OCI-LY7 (cell line): ENCODE results near the gene TMEM260. TPM values are rescaled to one million over a fixed set of nuclear protein-coding genes. Genes with fewer than 3 reads are reported as not detected.

ENCODE experiments used
- BruUV-seq: library from RNA; stranded (reverse); fragments of 400-500 nt; replicated peaks from 2 replicates; lab custom pipeline; 2021; lab: Mats Ljungman, UMichigan
- CTCF ChIA-PET: fragments of 300-600 bp; sonication (Branson Sonifier 250); formaldehyde crosslinking; loops from one replicate; lab custom pipeline; 2022; ENCODE audit warnings: antibody characterized with exemption; ENCODE audit not compliant: unreplicated experiment; lab: Charles Lee
- POLR2A ChIA-PET: fragments of 300-600 bp; sonication (Branson Sonifier 250); formaldehyde crosslinking; loops from one replicate; lab custom pipeline; 2022; ENCODE audit warnings: antibody characterized with exemption; lab: Charles Lee
- DNase-seq: peaks from one replicate; pipeline ENCODE4 v3.0.0-alpha.2; 2015; ENCODE audit warnings: low spot score
- H2AFZ ChIP-seq: fragments of 200-600 bp; sonication (generic), shearing (Covaris generic); 2 replicates; pipeline ENCODE4 v1.6.1; 2014; ENCODE audit warnings: mild to moderate bottlenecking, antibody characterized with exemption, low read length, moderate library complexity
- H3K27ac ChIP-seq: fragments of 200-600 bp; sonication (generic); 2 replicates; pipeline ENCODE4 v1.5.1; 2014; ENCODE audit warnings: mixed run types, low read depth, mild to moderate bottlenecking, moderate library complexity, low read length, inconsistent platforms; ENCODE audit not compliant: poor library complexity, severe bottlenecking
- H3K36me3 ChIP-seq: fragments of 200-600 bp; sonication (generic); 2 replicates; pipeline ENCODE4 v1.6.1; 2014; ENCODE audit warnings: mild to moderate bottlenecking, antibody characterized with exemption, low read length, moderate library complexity, mixed read lengths; ENCODE audit not compliant: insufficient read depth
- H3K4me1 ChIP-seq: fragments of 200-600 bp; sonication (generic); 2 replicates; pipeline ENCODE4 v1.5.1; 2014; ENCODE audit warnings: mild to moderate bottlenecking, low read length; ENCODE audit not compliant: insufficient read depth, poor library complexity, severe bottlenecking
- H3K4me2 ChIP-seq: fragments of 200-600 bp; sonication (generic); 2 replicates; pipeline ENCODE4 v1.6.1; 2014; ENCODE audit warnings: mild to moderate bottlenecking, low read length
- H3K4me3 ChIP-seq: fragments of 200-600 bp; sonication (generic); 2 replicates; pipeline ENCODE4 v1.5.1; 2014; ENCODE audit warnings: mild to moderate bottlenecking, low read depth, low read length; ENCODE audit not compliant: poor library complexity, severe bottlenecking
- H3K79me2 ChIP-seq: fragments of 200-600 bp; sonication (generic); 2 replicates; pipeline ENCODE4 v1.6.1; 2016; ENCODE audit warnings: low read depth, mild to moderate bottlenecking, low read length, moderate library complexity, mixed read lengths; ENCODE audit not compliant: insufficient read depth
- H3K9me2 ChIP-seq: fragments of 200-600 bp; sonication (generic); 2 replicates; pipeline ENCODE4 v1.6.1; 2016; ENCODE audit warnings: mild to moderate bottlenecking, low read length, mixed read lengths; ENCODE audit not compliant: insufficient read depth
- H3K9me3 ChIP-seq: fragments of 200-600 bp; sonication (generic); 2 replicates; pipeline ENCODE4 v1.6.1; 2014; ENCODE audit warnings: mild to moderate bottlenecking, mixed run types, low read length, mixed read lengths
- H4K20me1 ChIP-seq: fragments of 200-600 bp; sonication (generic); 2 replicates; pipeline ENCODE4 v1.6.1; 2014; ENCODE audit warnings: mild to moderate bottlenecking, antibody characterized with exemption, low read length, moderate library complexity, mixed read lengths; ENCODE audit not compliant: insufficient read depth
- EZH2phosphoT487 ChIP-seq: fragments of 200-600 bp; sonication (generic); IDR thresholded peaks from 2 replicates; pipeline ENCODE4 v1.6.1; 2018; ENCODE audit warnings: low read depth, borderline replicate concordance, mild to moderate bottlenecking, mixed run types, antibody characterized with exemption, low read length, moderate library complexity, mixed read lengths
- intact Hi-C: fragments of 100-400 bp; cut with micrococcal nuclease; formaldehyde crosslinking; loops from one replicate; pipeline ENCODE4 v1.10.0; 2022; ENCODE audit not compliant: unreplicated experiment
- total RNA-seq, 2 experiments: library from RNA; depleted of rRNA in 1 of 2; stranded (reverse); fragments of >200 nt in 1 of 2; shearing (Covaris generic) in 1 of 2; gene quantifications; 2 replicates each; pipeline ENCODE4 v1.2.3, GENCODE V29; 2014 to 2022
- TF ChIP-seq, protein P1 (sequence below): fragments of 200-600 bp; sonication (generic); conservative IDR thresholded peaks from 2 replicates; pipeline ENCODE4 v1.5.1; 2014; ENCODE audit warnings: mild to moderate bottlenecking, antibody characterized with exemption, low read length, moderate library complexity, mixed read lengths

TMEM260 gene
- total RNA-seq, 2 experiments from 2014 or later, result 12.4 to 20.1 TPM

DNA sequence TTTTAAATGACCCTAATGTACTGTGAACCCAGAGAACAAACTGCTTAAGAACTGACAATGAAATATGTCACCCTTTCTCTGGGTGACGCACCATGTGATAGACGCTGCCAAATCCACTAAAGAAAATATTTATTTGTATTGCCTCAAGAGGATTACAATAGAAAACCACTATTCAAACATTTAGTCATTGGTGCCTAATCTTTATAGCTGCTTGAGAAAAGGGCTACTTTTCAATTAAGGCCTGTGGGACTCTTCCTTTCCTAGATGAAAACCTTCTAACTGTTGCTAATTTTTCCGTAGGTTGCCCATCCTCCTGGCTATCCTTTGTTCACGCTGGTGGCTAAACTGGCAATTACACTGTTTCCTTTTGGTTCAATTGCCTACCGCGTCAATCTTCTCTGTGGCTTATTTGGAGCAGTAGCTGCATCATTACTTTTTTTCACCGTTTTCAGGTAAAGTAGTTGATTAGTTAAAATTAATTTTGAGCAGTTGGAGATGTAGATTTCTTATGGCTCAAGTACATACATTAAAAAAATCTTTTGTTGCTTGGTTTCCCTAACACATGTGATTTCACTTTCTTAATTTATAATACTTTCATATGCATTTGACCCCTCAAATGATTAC lies 6.0 kb downstream of the TMEM260 start:
- TF ChIP-seq EZH2phosphoT487, result no peak
- TF ChIP-seq, protein P1, sequence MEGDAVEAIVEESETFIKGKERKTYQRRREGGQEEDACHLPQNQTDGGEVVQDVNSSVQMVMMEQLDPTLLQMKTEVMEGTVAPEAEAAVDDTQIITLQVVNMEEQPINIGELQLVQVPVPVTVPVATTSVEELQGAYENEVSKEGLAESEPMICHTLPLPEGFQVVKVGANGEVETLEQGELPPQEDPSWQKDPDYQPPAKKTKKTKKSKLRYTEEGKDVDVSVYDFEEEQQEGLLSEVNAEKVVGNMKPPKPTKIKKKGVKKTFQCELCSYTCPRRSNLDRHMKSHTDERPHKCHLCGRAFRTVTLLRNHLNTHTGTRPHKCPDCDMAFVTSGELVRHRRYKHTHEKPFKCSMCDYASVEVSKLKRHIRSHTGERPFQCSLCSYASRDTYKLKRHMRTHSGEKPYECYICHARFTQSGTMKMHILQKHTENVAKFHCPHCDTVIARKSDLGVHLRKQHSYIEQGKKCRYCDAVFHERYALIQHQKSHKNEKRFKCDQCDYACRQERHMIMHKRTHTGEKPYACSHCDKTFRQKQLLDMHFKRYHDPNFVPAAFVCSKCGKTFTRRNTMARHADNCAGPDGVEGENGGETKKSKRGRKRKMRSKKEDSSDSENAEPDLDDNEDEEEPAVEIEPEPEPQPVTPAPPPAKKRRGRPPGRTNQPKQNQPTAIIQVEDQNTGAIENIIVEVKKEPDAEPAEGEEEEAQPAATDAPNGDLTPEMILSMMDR, result no peak
- CTCF ChIA-PET, result no interaction called here
- BruUV-seq, result no TSS peak

DNA sequence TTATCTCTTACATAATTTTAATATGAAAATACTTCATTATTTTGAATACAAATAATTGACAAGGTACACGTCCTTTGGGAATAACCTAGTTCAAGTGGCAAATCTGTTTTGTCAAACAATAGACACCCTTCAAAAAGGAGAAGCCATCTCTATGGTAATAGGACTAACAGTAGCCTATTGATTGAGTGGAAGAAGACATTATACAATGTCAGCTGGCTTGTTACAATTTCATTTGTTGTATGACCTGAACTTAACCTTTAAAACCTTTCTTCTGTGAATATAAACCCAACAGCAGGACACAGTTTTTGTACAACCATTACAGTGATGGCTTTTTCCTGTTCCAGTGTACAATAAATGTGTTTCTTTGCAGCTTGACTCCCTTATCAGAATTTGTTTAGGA lies 8.1 kb downstream of the TMEM260 start:
- H3K4me3 ChIP-seq, result no peak overlapping the region
- no peak for TF ChIP-seq EZH2phosphoT487
- TF ChIP-seq, protein P1, result no peak
- H4K20me1 ChIP-seq, result no peaks in the 10 kb centered on the region
- ChIA-PET POLR2A (interaction anchor here (0.6 kb wide), 1 partner anchor 1562 kb away, joined by 3 read pairs; no protein-coding TSS in a partner anchor), CTCF (no interaction called here)
- no peak overlapping the region for H2AFZ ChIP-seq
- H3K36me3 ChIP-seq, result peaks cover 27% of the 10 kb centered on the region; the same call in 1 of the 2 replicates
- H3K9me2 ChIP-seq, result no peaks in the 10 kb centered on the region
- peaks cover 7% of the 10 kb centered on the region; the same call in 1 of the 2 replicates for H3K79me2 ChIP-seq
- DNase-seq, result no peak
- no peak overlapping the region for H3K4me2 ChIP-seq
- H3K27ac ChIP-seq, result no peak overlapping the region
- H3K4me1 ChIP-seq, result no peaks in the 10 kb centered on the region
- no peaks in the 10 kb centered on the region for H3K9me3 ChIP-seq
- no TSS peak for BruUV-seq
- intact Hi-C loops, result no loop called here

More for the DNA sequence above, 6.0 kb downstream of the TMEM260 start:
- POLR2A ChIA-PET, result no interaction called here
- H3K4me1 ChIP-seq, result peaks cover 9% of the 10 kb centered on the region
- H2AFZ ChIP-seq, result no peak overlapping the region
- peaks cover 27% of the 10 kb centered on the region; the same call in 1 of the 2 replicates for H3K36me3 ChIP-seq
- H3K9me3 ChIP-seq, result no peaks in the 10 kb centered on the region
- no peaks in the 10 kb centered on the region for H3K9me2 ChIP-seq
- intact Hi-C loops, result no loop called here
- H3K4me2 ChIP-seq, result no peak overlapping the region
- H3K27ac ChIP-seq, result no peak overlapping the region
- DNase-seq, result no peak
- no peak overlapping the region for H3K4me3 ChIP-seq
- H3K79me2 ChIP-seq, result peaks cover 27% of the 10 kb centered on the region
- peaks cover 17% of the 10 kb centered on the region; the same call in 1 of the 2 replicates for H4K20me1 ChIP-seq

DNA sequence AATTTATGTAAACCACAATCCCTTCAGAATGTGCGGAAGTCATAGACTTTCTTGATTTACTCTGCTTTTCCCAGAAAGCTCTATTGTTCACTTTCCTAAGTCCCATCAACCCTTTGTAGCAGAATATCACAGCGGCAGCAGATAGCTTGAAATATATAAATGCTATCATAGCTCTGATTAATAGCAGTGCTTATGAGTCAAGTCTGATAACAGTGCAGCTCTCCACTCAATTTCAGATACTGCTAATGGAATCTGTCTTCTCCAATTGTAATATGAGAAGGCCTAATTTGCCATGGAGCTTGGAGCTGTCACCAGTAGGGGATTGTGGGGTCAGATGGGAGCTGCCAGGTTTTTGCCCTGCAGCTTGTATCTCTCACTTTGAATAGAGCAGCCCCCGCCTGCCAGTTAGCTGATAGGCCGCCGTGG lies 10.9 kb downstream of the TMEM260 start:
- CTCF ChIA-PET, result no interaction called here
- no TSS peak for BruUV-seq
- no peak for DNase-seq
- intact Hi-C loops, result no loop called here
- POLR2A ChIA-PET, result interaction anchor here (0.7 to 1.7 kb wide), 3 partner anchors 9 to 30 kb away, joined by 3 to 8 read pairs (median 3); partner anchors contain the start of gene TMEM260
- Histone ChIP-seq H3K4me1 (no peaks in the 10 kb centered on the region), H3K9me2 (no peaks in the 10 kb centered on the region), H3K9me3 (no peaks in the 10 kb centered on the region), H4K20me1 (no peaks in the 10 kb centered on the region), H3K4me2 (no peak overlapping the region), H3K27ac (no peak overlapping the region), H3K79me2 (no peaks in the 10 kb centered on the region), H3K4me3 (no peak overlapping the region), H3K36me3 (peaks cover 34% of the 10 kb centered on the region), H2AFZ (no peak overlapping the region)
- no peak for TF ChIP-seq EZH2phosphoT487
- TF ChIP-seq, protein P1, result no peak
